Stimulated activated CD4-positive, alpha-beta T cell treated with anti-CD3 and anti-CD28 coated beads, Interleukin-2, amount 100 ng/mL, for 48 hours (primary cell): ENCODE data around the gene SVIL.

ENCODE experiments used
- DNase-seq, 2 donors: peaks; one replicate each; pipeline ENCODE4 v3.0.0-alpha.2; 2020

Gene SVIL

GRCh38 chr10:29634764-29635625, at the start of gene SVIL:
SVIL (minus strand) TSS chr10:29634971; CDS start chr10:29555058, 79,913 bp downstream.
- no peak for DNase-seq

DNA sequence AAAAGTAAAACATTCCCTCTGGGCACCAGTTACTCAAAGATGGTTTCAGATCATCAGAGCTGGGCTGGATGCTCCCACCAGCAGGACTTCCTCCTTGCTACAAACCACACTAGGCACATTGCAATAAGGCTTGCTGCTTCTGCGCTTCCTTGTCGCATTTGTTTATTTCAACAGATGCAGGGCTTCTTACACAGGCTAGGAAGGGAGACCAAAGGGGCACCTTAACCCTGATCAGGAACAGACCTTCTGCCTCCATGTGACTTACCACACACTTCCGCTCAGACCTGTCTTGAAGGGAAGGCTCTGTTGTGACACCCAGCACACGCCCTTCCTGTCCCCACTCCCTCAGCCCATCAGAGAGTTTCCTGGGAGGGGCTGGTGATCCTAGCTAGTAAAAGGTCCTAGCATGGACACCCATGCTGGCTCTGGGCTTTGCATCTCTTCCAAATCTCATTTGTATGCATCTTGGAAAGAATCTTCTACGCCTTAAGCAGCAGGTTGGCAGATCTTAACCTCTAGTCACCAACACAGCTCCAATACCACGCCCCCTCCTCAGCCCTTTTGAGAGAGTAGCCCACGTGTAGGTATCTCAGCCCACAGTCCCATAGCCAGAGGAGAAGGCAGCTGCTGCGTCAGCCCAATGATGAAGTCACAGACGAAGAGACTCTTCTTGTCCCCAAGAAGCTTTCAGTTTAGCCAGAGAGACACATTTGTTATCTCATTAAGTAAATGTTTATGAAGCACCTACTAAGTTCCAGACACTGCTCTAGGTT, 47.1 kb upstream of the SVIL start:
- peak; percentile 9 to 18 for DNase-seq

- no peak for DNase-seq
Observed at GRCh38 chr10:29680091-29680490, 45.3 kb upstream of the SVIL start.

GRCh38 chr10:29676732-29677131, 42.0 kb upstream of the SVIL start:
- DNase-seq: no peak

GRCh38 chr10:29675984-29676383, 41.2 kb upstream of the SVIL start:
- DNase-seq: no peak

DNA sequence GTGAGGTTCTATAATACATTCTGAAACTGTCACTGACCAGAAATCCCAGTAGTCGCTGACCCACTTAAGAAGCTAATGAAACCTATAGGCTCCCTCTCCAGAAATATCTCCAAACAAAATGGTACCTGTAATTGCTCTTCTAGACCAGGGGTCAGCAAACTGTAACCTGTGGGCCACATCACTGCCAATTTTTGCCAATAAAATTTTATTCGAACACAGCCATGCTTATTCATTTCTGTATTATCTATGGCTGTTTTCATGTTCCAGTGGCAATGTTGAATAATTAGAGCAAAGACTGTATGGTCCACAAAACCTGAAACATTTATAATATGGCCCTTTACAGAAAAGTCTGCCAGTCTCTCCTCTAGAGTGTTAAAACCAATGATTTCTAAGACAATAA, 37.2 kb upstream of the SVIL start:
- no peak for DNase-seq

DNA sequence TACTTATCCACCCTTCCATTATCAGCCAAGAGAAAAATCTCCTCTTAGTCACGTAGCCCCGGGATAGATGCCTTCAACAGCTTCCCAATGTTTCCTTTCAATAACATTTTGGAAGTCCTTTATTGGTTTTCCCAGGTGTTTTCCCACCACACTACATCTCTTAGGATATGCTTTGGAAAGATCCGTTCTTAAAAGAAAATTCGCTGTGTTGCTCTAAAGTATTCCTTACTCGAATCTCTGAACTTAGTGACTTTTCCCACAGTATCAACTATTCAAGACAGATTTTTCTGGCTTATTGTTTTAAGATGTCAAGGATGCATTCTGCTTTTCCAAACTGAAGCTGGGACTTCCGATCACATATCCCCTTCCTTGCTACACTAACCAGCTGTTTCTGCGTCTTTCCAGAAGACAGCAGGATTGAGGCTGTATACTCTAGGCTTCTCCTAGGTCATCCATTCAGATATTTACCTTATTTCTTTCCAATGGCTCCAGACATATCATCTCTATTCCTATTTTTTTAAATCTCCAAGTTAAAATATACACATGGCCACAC, 36.5 kb upstream of the SVIL start:
- DNase-seq: no peak

DNA sequence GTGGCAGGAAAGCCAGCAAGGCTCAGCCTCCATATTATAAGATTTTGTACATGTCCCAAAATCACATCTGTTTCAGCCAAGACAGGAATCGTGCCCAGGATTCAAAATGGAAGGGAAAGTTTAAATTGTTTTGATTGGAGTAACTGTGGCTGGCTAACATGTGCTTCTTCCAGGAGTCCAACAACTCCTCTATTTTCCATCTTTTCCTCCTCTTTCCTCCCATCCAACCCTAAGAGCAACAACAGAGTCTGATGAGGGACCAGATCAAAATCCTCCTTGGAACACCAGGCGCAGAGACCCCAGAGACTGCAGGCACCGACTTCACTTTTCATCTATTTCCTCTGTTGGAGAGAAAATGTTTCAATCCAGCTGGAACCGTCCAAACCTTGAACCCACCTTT, 36.0 kb upstream of the SVIL start:
- DNase-seq: no peak

DNA sequence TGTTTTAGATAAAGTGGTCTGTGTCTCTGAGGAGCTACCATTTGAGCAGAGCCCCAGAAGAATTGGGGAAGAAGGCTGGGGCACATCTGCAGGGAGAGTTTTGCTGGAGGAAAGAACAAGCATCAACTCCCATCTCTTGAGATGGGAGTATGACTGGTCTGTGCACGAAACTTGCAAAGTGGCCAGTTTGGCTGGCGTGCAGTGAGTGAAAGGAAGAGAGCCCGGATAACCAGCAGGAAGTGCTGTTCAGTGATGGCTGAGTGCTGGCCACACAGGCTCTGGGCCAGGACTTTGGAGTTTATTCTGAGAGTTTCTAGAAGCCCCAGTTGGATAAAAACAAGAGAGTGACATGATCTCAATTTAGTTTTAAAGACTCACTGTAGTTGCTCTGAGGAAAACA, 34.4 kb upstream of the SVIL start:
- no peak for DNase-seq

DNA sequence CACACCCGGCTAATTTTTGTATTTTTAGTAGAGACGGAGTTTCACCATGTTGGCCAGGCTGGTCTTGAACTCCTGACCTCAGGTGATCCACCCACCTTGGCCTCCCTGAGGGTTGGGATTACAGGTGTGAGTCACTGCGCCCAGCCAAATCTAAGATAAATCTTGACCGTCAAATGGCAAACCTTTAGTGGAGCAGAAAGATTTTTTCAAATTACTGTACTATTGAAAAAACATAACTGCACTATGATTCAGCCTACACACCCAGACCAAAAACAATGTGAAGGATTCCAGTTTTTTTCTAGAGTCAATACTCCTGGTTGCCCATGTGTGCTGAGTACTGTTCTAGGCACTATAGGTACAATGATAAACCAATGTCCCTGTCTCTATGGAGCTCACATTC, 33.9 kb upstream of the SVIL start:
- DNase-seq: no peak

- no peak for DNase-seq
Observed at GRCh38 chr10:29667191-29667590, 32.4 kb upstream of the SVIL start.

DNA sequence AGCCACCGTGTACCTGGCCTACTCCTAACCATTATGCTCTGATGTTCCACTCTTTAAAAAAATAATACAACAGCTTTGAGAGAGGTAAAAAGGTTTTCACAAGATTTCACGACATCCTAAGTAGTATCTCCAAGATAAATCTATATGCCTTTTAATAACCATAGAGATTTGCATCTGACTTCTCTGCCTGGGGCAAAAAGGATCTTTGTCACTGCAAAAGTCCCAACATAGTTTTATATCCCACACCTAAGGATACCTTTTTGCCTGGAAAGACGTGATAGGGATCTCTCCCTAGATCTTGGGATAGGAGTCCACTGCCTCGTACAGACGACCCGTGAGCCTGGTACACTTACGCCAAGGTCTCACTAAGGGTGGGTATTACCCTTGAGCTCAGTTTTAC, 31.4 kb upstream of the SVIL start:
- no peak for DNase-seq

DNA sequence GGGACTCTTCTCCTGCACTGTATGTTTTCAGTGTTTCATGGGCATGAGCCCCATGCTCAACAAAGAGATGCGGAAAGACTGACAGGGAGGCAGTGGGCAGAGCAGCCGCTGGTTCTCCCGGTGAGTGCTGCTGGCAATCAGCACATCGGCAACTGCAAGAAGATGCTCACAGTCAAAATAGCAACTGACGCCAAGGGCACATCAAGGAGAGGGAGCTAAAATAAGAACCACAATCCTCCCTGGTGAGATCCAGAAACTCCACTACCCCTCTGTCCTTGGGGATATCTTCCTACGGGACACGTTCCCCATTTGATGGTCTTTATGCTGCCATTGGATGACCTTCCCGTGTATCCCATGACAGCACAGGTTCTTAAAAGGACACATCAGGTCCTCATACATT, 28.9 kb upstream of the SVIL start:
- no peak for DNase-seq

GRCh38 chr10:29658984-29659965, 24.5 kb upstream of the SVIL start:
- peak; percentile 27 to 49 for DNase-seq

DNA sequence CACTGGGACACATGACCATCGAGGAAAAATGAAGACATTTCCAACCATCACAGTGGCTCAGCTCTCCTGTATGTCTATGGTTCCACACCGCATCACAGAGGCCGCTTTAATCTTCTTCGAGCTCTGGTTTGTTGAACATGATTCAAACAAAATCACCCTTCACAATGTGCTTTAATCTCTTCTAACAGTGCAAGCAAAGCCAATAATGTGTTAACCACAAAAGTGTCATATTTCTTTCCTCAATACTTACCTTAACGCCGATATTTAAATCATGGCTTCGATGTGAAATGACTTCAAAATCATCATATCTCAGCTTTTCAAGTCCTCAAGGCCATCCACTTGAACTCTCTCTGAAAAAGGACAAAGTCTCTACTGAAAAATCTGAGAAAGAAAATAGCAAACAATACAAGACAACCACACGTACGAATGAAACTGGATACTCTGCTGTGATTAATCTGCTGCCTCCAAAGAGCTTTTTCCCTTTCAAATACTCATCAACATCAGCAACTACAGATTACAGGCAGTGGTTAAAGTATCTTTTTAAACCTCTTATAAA, 23.0 kb upstream of the SVIL start:
- DNase-seq: no peak

- DNase-seq: no peak
Observed at GRCh38 chr10:29656451-29656992, 21.8 kb upstream of the SVIL start.

GRCh38 chr10:29652192-29652591, 17.4 kb upstream of the SVIL start:
- no peak for DNase-seq

DNA sequence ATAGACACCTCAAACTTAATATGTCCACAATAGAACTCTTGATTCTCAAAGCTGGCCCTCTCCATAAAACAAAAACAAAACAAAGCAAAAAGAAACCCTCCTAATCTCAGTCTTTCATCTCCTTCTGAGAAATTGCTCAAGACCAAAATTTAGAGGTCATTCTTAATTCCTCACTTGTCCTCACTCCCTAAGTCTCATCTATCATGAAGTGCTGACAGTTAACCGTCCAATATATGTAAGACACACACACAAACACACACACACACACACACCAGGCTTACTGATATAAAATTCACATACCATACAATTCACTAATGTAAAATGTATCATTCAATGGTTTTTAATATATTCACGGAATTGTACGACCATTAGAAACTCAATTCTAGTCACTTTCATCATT, 17.0 kb upstream of the SVIL start:
- DNase-seq: no peak

GRCh38 chr10:29650552-29650944, 15.8 kb upstream of the SVIL start:
- DNase-seq: no peak

DNA sequence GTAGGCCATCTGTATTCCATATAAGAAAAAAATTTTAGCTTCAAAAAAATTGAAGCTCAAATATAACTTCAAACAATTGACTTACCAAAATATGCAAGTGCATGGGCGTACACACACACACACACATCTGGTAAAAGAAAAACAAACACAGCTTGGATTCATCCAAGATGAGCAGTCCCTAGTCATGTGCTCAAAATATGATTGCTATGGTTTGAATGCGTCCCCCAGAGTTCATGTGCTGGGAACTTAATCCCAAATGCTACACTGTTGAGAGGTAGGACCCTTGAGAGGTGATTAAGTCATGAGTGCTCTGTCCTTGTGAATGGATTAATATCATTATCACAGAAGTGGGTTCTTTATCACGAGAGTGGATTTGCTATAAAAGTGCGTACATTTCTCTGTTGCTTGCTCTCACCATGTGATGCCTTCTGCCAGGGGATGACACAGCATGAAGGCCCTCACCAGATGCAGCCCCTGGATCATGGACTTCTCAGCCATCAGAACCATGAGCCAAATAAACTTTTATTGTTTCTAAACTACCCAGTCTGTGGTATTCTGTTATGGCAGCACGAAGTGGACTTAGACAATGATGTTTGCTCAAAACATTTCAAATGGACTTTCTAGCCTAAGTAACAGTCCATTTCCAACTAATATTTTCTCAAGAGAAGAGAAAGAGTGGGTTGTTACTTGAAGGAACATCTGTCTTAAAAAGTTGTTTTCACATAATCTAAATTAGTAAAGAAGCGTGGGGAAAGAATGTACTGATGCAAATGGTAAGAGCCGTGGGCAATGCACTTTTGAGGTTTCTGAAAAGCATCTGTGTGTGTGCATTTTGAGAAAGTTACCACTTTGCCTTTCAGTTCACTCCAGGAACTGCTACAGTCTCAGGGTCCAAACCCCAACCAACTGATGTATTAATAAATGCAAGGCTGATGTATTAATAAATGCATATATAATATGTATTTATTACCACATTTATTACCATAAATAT, 15.1 kb upstream of the SVIL start:
- DNase-seq: no peak

DNA sequence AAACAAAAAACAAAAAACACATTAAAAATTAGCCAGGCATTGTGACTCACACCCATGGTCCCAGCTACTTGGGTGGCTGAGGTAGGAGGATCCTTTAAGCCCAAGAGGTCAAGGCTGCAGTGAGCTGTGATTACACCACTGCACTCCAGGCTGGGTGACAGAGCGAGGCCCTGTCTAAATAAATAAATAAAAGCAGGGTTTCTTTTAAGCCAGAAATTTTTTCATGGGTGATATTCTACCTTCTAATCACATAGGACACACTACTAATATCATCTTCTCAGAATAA, 14.2 kb upstream of the SVIL start:
- no peak for DNase-seq
